Activated CD4-positive, alpha-beta T cell treated with anti-CD3 and anti-CD28 coated beads for 1 hour (primary cell): ENCODE measurements around the gene LDLRAP1.

Experiments
- DNase-seq: peaks from one replicate; pipeline ENCODE4 v3.0.0-alpha.2; 2020

Gene LDLRAP1

DNA sequence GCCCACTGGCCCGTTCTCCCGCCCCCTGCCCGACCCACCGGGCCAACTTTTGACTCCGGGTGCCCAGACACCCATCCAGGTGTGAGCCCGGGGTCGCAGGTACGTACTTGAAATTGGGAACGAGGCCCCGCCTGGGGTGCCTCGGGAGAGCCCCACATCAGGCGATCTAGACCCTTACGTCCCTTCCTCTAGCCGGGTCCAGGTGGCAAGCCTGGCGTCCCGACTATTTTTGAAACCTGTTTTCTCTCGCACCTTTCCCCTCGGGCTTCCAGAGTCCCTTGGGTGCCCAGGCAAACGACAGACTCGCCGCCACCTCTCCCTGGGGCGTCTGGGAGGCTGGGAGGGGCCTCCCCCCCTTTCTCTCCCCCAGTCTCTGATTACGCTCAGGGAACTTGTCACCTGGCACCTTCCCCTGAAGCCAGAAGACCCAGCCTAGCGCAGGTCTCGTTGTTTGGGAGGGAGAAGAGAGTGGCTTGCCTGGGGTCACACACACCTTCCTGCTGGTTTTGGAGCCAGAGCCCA, 898 bp downstream of the LDLRAP1 start:
- no peak for DNase-seq

DNA sequence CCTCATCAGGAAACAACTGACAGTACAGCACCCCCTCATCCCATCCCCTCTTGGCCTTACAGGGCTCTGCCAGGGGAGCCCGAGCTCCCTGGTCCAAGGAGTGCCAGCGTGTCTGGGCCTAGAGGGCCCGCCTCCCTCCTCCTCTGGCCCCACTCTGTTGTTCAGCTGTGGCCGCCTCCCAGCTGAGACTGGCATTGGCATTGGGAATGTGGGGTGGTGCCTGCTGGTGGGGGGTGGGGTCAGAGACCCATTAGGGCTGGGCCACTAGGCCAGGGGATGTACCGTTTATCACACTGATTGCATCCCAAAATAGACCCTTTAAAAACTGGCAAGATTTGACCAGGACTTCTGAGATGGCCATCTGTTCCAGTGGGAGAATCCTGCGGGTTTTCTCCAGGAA, 1.4 kb downstream of the LDLRAP1 start:
- DNase-seq = no peak

DNA sequence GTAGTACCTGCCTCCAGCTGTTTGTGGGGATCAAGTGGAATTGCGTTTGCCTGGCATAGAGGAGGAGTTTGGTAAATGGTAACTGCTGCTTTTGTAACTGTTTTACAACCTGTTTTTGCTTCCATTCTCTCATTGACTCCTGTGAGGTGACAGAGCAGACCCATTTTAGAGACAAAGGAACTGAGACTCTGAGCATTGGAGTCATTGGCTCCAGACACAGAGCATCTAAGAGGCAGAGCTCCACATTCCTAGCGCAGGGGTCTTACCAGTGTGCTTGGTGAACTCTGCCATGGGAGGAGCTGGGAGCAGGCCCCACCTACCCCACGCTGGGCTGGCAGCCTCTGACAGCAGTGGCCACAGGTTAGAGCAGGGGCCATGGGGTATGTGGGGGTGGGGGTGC, 2.4 kb downstream of the LDLRAP1 start:
- no peak for DNase-seq

DNA sequence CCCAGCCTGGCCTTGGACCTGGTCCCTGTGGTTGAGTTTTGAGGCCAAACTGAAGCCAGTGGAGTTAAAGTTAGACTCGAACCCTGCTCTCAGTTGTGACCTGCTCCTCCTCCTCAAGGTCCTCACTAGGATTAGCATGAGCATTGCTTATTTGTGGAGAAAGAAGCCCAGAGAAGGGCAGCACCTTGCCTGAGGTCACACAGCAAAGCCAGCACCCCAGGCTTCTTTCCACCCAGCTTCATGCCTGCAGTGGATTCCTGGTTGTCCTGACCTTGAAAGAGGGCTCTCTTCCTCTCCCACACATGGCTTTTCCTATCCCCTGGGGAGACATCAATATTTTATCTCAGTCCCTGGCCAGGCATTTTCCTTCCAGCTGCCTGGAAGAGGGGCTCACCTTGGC, 2.8 kb downstream of the LDLRAP1 start:
- no peak for DNase-seq

DNA sequence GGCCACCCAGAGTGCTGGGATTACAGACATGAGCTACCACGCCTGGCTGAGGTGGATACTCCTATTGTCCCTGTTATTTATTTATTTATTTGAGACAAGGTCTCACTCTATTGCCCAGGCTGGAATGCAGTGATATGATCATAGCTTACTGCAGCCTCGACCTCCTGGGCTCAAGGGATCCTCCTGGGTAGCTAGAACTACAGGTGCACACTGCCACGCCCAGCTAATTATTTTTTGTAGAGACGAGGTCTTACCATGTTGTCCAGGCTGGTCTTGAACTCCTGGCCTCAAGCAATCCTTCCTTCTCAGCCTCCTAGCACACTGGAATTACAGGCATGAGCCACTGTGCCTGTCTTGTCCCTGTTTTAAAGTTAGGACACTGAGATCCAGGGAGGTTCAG, 5.2 kb downstream of the LDLRAP1 start:
- no peak for DNase-seq

DNA sequence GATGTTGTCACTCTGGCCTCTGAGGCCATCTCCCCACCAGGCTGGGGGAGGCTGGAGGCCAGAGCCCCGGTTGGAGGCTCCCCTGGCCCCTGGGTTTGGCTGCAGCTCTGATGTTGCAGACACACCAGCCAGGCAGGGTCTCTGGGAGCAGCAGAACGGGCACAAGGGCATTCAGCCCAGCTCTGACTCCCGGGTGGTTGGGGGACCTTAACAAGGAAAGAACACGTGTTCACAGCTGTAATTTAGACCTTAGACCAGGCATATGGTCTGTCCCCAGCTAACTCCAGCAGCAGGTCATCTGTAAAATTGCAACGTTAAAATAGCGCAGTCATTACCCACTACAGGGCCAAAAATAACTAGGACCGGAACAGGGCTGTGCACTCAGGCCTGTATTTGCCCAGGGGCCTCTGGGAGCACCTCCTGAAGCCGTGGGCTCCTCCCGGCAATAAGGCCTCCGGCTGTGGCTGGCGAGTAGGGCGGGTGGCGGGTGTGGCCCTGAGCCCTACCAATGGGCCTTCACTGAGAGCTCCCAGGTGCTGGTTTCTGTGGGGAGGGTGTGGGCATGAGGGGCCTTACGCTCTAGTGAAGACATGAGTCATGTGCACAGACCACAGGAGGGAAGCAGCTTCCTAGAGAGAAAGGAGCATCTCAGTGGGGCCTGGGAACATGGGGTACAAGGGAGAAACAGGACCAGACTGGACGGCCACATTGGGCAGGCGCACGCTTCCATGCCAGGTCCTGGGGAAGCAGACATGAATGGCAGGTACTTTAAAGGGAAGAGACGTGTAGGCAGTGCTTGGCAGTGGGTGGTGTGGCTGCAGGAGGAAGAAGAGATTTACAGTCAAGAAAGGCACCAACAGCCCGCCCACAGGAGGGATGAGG, 6.1 kb downstream of the LDLRAP1 start:
- peak; percentile 63 for DNase-seq

DNA sequence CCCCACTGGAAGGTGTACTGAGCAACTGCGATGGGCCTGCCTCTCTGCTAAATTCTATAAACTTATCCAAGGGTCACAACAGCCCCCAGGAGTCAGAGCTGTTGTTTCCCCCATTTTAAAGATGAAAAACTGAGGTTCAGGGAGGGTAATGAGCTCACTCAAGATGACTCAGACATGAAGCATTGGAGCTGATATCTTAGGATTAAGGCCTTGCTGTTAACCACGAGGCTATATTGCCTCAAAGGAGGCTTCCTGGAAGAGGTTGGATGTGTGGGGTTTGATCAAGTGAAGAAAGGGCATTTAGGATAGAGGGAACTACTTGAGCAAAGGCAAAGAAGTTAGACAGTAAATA, 6.7 kb downstream of the LDLRAP1 start:
- DNase-seq = no peak

DNA sequence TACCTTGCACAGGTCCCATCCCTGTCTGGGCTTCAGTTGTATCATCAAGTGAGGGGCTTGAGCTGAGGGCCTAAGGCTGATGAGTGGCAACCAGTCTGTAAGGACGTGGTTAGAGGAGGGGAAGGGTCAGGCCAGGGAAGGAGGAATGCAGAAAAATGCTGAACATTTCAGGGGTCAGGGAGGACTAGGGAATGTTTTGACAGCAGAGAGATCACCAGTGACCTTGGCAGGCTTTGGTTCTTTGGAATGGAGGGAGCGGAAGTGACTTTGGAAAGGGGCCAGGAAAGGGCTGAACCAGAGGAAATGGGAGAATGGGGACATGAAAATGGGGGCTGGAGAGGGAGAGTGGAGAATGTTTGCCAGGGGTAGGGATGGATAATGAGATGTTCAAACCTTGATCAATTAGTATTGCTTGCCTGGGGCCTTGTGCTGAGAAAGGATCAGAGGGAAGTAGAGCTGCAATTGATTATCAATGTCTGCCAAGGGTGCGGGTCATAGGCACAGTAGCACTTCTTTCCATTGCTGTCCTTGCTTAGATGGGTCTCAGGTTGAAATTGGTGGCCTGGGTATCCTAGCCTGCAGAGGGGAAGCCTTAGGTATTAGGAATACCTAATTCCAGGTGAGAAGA, 7.4 kb downstream of the LDLRAP1 start:
- no peak for DNase-seq

DNA sequence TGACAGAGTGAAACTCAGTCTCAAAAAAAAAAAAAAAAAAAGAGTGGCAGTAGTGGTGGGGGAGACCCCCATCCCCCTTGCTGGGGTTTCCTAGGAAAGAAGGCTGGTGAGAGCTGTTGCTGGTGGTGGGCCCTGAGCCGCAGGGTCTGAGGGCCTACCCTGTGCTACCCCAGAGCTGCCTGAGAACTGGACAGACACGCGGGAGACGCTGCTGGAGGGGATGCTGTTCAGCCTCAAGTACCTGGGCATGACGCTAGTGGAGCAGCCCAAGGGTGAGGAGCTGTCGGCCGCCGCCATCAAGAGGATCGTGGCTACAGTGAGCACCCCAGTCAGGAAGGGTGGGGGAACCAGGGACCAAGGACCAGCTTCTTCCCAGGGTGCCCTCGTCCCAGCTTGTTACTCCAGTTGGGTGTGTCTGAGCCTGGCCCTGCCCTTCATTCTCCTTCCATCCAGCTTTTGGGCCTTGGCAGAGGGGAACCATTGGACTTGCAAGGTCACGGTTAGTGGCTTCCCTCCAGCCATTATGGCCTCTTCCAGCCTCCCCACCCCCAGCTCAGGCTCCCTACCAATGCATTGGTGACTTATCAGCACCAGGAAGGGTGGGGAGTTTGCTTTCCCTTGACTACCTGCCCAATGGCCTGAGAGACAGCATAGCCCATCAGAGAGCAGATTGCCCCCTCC, 10.5 kb downstream of the LDLRAP1 start:
- DNase-seq = no peak

DNA sequence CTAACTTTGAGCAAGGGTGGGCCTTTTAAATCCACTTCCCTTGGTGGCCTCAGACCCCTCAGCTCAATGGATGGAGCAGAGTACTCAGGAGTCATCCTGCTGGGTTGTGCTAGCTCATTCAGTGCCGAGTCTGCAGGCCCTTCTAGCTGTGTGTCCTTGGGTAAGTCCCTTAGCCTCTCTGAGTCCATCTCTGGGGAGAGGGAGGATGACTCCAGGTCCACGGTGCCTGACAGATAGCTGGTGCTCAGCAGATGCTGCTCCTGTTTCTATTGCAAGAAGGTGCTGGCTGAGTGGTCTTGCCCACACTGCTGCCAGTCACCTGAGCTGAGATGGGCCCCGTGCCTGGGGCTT, 11.0 kb downstream of the LDLRAP1 start:
- no peak for DNase-seq

DNA sequence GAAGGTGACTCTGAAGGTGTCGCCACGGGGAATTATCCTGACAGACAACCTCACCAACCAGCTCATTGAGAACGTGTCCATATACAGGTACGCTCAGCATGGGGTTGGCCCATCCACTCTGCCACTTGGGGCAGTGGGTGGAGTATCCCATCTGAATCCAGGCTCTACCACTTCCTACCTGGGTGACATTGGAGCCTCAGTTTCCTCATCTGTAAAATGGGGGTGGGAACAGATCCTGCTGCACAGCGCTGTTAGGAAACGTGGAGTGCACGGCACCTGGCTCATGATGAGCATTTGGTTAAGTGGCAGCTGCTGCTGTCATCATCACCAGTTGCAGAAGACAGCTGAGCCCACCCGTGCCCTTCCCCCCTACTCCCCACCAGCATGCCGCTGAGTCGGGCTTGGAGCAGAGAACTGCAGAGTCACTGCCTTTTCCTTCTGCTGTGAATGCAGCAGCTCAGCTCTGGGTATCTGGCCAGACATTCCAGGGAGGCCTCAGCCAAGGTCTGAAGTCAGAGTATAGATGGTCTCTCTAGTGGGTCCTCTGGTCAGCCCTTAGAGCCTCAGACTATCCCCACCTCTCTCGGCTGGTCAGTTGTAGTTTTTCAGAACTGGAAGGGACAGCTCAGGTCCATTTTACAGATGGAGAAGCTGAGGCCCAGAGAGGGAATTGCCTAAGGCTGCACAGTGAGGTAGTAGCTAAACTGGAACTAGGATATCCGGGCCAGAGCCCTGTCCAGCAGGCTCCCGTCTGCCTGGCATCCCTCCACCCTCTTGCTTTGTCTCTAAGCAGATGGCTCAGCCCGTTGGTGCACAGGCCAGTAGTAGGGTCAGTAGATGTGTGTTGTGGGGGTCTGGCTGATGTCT, 11.7 kb downstream of the LDLRAP1 start:
- DNase-seq = no peak

DNA sequence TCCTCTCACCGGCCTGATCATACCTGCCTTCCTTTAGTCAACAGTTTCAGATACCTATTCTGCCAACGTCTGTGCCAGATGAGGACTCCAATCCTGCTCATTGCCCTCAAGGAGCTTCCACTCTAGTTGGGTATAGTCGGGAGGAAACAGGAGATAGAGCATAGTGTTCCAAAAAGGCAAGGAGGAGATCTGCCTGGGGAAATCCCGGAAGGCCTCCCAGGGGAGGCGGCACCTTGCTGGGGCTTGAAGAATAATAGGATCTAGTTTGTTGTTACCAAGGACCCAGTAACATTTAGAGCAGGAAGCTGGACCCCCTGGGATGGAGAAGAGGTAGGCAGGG, 12.3 kb downstream of the LDLRAP1 start:
- DNase-seq = no peak

DNA sequence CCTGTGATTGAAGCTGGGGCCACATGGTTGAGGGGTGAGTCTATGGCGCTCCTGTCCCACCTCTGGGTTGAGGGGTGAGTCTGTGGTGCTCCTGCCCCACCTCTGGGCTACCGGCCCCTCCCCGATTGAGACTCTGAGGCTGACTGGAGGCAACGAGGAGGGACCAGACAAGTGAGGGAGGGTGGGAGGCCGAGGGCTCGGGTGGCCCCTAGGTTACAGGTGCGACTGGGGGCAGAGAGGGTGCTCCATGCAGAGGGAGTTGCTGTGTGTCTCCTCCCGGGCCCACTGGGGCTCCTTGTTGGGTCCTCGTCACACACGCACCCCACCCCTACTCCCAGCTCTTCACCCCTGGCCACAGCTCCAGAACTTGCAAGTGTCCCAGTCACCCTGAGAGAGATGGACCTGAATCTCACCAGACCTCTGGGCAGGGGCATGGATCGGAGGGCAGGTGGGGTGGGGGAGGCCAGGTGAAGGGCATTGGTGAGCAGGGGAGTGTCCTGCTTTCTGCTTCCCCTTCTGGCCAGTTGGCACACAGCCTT, 12.8 kb downstream of the LDLRAP1 start:
- DNase-seq = no peak

DNA sequence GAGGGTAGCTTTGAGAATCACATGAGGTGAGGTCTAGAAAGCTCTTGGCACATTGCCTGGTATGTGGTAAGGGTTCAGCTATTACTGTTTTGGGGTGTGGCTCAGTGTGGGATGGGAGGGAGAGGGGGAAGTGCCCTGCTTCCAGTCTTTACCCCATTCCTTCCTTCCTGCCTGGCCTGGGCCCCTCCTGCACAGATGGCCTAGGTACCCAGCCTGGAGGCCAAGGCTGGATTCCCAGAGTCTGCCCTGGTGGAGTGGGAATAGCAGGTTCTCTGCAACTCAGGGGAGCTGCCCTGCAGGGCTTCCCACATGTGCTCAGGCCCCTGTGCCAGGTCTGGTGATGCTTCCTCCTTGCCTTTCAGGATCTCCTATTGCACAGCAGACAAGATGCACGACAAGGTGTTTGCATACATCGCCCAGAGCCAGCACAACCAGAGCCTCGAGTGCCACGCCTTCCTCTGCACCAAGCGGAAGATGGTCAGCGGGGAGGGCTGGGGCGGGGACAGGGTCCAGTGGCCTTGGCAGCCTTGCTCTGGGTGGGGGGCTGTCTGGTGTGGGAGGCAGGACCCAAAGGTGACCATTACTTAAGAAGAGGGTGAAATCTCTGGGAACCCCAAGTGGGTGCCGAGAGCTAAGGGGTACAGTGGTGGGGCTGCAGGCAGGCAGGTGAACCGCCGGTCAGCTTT, 13.5 kb downstream of the LDLRAP1 start:
- DNase-seq = no peak

DNA sequence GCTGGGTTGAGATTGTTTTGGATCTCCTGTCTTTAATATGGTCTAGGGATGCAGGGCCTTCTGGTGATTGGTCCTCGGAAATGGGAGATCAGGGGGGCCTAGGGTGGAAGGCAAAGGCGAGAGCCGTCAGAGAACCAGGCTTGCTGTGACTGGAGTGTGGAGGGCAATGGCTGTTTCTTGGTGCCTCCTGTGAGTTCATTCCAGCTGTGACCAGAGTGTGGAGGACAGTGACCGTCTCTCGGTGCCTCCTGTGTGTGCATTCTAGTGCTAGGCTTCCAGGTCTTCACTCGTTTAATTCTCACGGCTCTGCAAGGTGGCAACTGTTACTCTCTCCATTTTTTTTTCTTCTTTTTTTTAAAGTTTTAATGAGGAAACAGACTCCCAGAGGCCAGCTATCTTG, 14.1 kb downstream of the LDLRAP1 start:
- no peak for DNase-seq

DNA sequence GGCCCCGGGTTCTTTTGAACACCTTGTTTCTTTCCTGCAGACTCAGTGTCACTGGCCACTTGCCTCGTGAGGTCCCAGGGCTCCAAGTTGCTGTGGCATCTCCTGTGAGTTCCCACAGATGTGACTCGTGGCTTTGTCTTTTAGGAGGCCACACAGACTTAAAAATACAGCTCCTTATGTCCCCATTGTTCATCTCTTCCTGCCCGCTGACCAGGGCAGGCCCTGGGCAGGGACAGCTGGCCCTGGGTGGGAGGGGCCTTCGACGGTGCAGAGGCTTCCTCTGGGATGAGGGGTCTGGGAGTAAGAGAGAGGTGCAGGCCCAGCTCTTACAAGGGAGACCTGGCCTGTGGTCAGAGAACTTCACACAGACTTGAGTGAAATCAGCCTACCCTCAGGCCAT, 15.6 kb downstream of the LDLRAP1 start:
- no peak for DNase-seq

DNA sequence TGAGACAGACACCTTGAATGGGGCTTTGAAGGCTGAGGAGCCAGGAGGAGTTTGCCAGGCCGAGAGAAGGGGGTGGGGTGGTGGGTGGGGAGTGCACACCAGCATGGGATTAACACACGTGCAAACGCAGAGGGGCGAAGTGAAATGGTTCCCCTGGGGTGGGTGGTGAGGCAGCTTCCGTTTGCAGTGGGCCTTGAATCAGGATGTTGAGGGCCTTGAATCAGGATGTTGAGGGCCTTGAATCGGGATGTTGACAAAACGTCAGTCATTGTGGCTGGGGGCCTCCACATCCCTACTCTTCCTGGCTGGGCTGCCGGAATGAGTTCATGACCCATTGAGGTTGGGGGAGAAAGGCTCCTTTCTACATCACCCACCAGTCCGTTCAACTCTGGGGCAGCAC, 16.6 kb downstream of the LDLRAP1 start:
- DNase-seq = no peak

DNA sequence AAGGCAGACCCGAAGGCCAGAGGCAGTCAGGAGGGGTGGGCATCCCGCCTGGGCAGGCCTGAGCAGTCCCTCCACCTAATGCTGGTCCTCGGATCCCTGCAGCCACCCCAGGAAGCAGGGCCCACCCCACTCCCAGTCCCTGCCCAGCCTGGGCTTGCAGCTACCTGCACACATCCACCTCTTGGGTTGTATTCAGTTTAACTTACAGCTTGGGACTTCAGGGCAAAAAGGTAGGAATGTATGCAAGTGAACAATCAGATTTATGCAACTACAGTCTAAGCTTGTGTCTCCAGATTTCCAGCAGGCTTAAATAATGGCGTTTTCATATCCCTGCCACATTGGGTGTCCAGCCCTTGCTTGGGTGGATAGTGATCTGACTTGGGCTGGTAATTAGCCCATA, 17.4 kb downstream of the LDLRAP1 start:
- no peak for DNase-seq

DNA sequence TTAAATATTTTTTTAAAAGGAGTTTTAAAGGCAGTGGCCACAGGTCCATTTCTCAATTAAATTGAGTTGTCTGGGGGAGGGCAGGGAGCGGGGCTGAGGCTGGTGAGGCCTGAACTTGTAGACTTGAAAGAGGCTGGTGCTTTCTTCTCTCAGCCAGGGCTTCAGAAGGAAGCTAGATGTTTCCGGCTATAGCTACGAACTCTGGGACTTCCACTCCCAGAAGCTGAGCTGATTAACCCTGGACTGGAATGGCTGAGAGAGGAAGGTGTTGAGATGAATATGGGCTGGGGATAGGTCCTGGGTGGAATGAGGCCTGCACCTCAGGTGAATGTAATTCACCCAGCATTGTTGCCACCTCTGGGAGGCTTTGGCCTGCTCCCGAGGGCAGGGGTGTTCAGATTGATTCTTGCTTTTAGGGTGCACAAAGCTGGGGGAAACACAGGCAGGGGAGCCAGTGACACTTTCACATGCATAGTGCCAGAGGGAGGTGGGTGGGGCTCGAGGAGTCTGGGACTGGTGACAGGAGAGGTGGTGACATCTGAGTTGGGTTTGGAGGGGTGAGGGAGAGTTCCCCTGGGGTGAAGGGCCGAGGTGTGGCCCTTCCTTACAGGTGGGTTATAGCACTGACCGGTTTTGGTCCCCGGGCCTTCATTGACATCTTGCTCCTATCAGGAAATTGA, 18.2 kb downstream of the LDLRAP1 start:
- DNase-seq = no peak

DNA sequence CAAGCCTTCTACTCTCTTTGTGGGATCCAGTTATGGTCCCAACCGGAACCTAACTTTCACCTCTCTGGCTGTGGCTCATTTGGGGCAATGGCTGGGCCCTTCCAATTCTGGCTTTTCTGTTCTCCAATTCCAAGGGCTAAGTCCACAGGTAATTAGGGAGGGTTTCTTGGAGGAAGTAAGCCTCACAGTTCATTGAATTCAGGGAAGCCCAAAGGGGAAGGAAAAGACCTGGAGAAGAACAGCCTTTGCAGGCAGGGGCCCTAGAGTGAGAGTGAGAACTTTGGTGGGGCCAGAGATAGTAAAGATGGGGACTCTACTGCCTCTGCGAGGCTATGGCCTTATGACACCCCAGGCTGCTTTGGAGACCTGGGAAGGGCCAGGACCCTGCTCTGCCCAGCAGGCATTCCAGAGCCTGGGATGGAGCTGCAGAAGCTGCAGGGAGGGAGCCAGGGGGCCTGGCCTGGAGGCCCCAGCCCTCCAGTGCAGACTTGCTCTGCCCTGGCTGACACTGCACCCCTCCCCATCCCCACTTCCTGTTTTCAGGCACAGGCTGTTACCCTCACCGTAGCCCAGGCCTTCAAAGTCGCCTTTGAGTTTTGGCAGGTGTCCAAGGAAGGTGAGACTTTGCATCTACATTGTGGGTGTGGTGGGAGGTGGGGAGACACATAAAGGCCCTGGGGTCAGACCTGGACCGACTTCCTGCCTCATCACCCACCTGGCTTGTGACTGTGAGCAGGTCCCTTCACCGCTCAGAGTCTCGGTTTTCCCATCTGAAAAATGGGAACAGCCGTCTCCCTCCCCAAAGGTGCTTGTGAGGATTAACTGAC, 18.9 kb downstream of the LDLRAP1 start:
- peak; percentile 62 for DNase-seq

DNA sequence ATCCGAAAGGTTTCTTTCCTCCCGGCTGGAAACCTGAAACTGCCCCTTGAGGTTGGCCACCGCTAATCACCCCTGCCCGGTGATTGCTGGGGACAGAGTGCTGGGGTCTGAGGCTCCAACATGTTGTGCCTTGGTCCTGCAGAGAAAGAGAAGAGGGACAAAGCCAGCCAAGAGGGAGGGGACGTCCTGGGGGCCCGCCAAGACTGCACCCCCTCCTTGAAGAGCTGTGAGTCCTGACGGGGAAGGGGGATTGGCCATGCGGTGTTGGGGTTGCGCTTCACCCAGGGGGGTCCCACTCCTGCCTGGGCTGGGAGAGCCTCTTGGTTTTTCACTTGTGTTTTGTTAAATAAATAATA, 19.5 kb downstream of the LDLRAP1 start:
- no peak for DNase-seq
